Upper lobe of right lung (tissue), 1 donor: ENCODE results near the gene SPINK5. TPM values are rescaled to one million over a fixed set of nuclear protein-coding genes. Genes with fewer than 3 reads are reported as not detected.

Source experiments
- ATAC-seq: fragments of 200-7000 bp; cut with Tn5 transposase; one replicate; pipeline ENCODE4 v1.9.1; 2020; ENCODE audit warnings: mild to moderate bottlenecking, moderate library complexity
- DNase-seq: peaks from one replicate; pipeline ENCODE4 v3.0.0-alpha.2; 2020
- H3K27ac ChIP-seq: fragments of 200-600 bp; one replicate; pipeline ENCODE4 v1.8.0; 2022
- H3K27me3 ChIP-seq: fragments of 200-600 bp; one replicate; pipeline ENCODE4 v1.8.0; 2022; ENCODE audit warnings: mild to moderate bottlenecking
- H3K36me3 ChIP-seq: fragments of 200-600 bp; one replicate; pipeline ENCODE4 v1.8.0; 2022
- H3K4me1 ChIP-seq: fragments of 200-600 bp; one replicate; pipeline ENCODE4 v1.8.0; 2022
- H3K4me3 ChIP-seq: fragments of 200-600 bp; one replicate; pipeline ENCODE4 v1.8.0; 2022; ENCODE audit warnings: mild to moderate bottlenecking
- H3K9me3 ChIP-seq: fragments of 200-600 bp; one replicate; pipeline ENCODE4 v1.8.0; 2022
- CTCF ChIP-seq: fragments of 200-600 bp; IDR thresholded peaks from one replicate; pipeline ENCODE4 v1.8.0; 2022; ENCODE audit warnings: antibody characterized with exemption
- intact Hi-C: fragments of 100-400 bp; cut with DNase I; formaldehyde crosslinking; loops from one replicate; pipeline ENCODE4 v1.11.0; 2022
- total RNA-seq: library from RNA; stranded (reverse); fragmentation: NEBNext Ultra II Directional; extraction: Animal tissue kit (Norgen Biotek cat#: 25700); gene quantifications from one replicate; pipeline ENCODE4 v1.2.1, GENCODE V29; 2021
- donor health status: DM: no; HTN: yes; CAD: no; lungs with severe emphysema.

Gene SPINK5
- total RNA-seq, 1 donor from 2014 or later: 3.2 TPM

GRCh38 chr5:148060881-148061280 is 2.9 kb upstream of the SPINK5 start:
- Histone ChIP-seq H3K27ac (no peak overlapping the region), H3K4me1 (no peaks in the 10 kb centered on the region), H3K27me3 (no peaks in the 10 kb centered on the region), H3K36me3 (no peaks in the 10 kb centered on the region), H3K4me3 (no peak overlapping the region), H3K9me3 (no peaks in the 10 kb centered on the region)
- TF ChIP-seq CTCF: no peak
- no peak for ATAC-seq
- no peak for DNase-seq
- intact Hi-C loops: no loop called here

GRCh38 chr5:148070621-148071020 is 6.8 kb downstream of the SPINK5 start:
- intact Hi-C loops: no loop called here
- Histone ChIP-seq H3K4me3 (no peak overlapping the region), H3K4me1 (no peaks in the 10 kb centered on the region), H3K27me3 (no peaks in the 10 kb centered on the region), H3K9me3 (no peaks in the 10 kb centered on the region), H3K36me3 (no peaks in the 10 kb centered on the region), H3K27ac (no peak overlapping the region)
- ATAC-seq: no peak
- TF ChIP-seq CTCF: no peak
- DNase-seq: no peak

DNA sequence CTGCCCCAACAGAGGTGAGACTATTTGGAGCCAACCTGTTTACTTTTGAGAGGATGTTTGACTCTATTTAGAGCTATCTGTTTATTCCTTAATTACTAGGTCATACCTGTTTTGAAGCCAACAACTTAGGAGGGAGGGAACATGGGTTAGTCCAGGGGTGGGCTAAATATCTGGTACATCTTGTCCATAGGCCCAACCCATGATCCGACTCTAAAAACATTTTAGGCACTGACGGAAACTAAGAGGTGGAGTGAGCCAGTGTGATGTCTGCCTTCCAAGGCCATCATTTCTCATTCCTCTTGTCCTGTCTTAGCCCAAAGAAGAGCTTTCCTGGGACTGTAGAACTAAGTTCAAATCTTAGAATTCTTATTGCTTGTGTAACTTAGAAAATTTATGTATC is 8.4 kb downstream of the SPINK5 start:
- no peak overlapping the region for H3K4me3 ChIP-seq
- ATAC-seq: no peak
- H3K27ac ChIP-seq: no peak overlapping the region
- no peaks in the 10 kb centered on the region for H3K27me3 ChIP-seq
- no peaks in the 10 kb centered on the region for H3K36me3 ChIP-seq
- peaks cover 4% of the 10 kb centered on the region for H3K9me3 ChIP-seq
- TF ChIP-seq CTCF: no peak
- DNase-seq: no peak
- intact Hi-C loops: no loop called here
- no peaks in the 10 kb centered on the region for H3K4me1 ChIP-seq

DNA sequence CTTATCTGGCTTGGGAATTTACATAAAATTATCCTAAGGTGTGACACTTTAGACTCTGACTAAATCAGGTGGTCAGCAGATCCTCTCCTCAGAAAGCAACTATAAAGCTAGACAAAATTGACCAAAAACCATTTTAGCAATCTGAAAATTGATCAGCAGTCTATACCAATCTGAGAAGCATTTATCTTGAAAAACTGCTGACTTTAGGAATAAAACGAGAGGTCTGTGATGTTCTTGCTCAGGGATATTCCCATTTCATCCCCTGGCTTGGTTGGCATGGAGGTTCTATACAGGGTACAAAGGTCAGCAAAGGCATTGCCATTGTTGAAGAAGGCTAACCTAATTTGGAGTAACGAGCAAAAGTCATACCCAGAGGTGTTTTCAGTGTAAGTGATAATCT is 11.7 kb downstream of the SPINK5 start:
- no peak overlapping the region for H3K27ac ChIP-seq
- no peaks in the 10 kb centered on the region for H3K27me3 ChIP-seq
- no peaks in the 10 kb centered on the region for H3K4me1 ChIP-seq
- no peak overlapping the region for H3K4me3 ChIP-seq
- DNase-seq (no peak), ATAC-seq (no peak)
- no peak for TF ChIP-seq CTCF
- H3K9me3 ChIP-seq: peaks cover 4% of the 10 kb centered on the region
- H3K36me3 ChIP-seq: no peaks in the 10 kb centered on the region
- intact Hi-C loops: no loop called here

- Histone ChIP-seq H3K27me3 (no peaks in the 10 kb centered on the region), H3K27ac (no peak overlapping the region), H3K4me1 (no peaks in the 10 kb centered on the region), H3K9me3 (no peaks in the 10 kb centered on the region), H3K36me3 (no peaks in the 10 kb centered on the region), H3K4me3 (no peak overlapping the region)
- ATAC-seq (no peak), DNase-seq (no peak)
- intact Hi-C loops: no loop called here
- no peak for TF ChIP-seq CTCF
Observed at GRCh38 chr5:148083203-148083602, 19.4 kb downstream of the SPINK5 start.

DNA sequence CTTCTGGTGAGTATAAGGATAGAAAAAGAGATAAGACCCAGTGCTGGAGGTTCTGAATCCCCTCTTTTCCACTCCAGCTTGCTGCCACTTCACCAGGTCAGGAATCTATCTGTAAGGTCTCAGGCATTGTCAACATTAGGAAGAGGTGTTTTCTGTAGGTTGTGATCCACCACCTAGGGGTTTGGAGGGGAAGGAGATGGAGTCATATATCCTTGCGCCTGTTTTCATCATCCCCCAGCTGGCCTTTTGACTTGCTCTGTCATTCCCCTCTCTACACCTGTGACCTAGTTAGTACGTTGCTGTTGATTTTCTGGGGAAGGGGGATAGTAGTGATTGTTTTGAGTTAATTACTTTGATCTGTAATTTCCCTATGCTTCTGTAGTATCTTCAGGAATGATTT is 20.5 kb downstream of the SPINK5 start:
- no peak for TF ChIP-seq CTCF
- Histone ChIP-seq H3K36me3 (no peaks in the 10 kb centered on the region), H3K4me1 (no peaks in the 10 kb centered on the region), H3K27ac (no peak overlapping the region), H3K4me3 (no peak overlapping the region), H3K9me3 (no peaks in the 10 kb centered on the region), H3K27me3 (no peaks in the 10 kb centered on the region)
- ATAC-seq (no peak), DNase-seq (no peak)
- intact Hi-C loops: no loop called here
